IMR-90 (cell line): ENCODE data around the gene RAP2A. TPM values are rescaled to one million over a fixed set of nuclear protein-coding genes. Genes with fewer than 3 reads are reported as not detected.
A peak's percentile ranks its signal among the peaks of the same experiment; 100 is the strongest.

ENCODE experiments used
- ATAC-seq: fragments of 200-7000 bp; cut with Tn5 transposase; 2 replicates; pipeline ENCODE4 v1.9.1; 2020; ENCODE audit warnings: low read depth, mild to moderate bottlenecking, moderate library complexity
- BruUV-seq: library from RNA; stranded (reverse); fragments of 400-500 nt; replicated peaks from 2 replicates; lab custom pipeline; 2021; lab: Mats Ljungman, UMichigan
- CTCF ChIA-PET: fragments of 300-600 bp; formaldehyde crosslinking; extraction: SDS; loops from one replicate; lab custom pipeline; 2021; ENCODE audit warnings: antibody characterized with exemption; lab: Yijun Ruan, JAX
- POLR2A ChIA-PET: fragments of 300-600 bp; sonication (Branson Sonifier 250); formaldehyde crosslinking; loops from one replicate; lab custom pipeline; 2022; ENCODE audit warnings: antibody characterized with exemption; ENCODE audit not compliant: unreplicated experiment; lab: Charles Lee
- DNase-seq: peaks from one replicate; pipeline ENCODE4 v3.0.0; 2013
- H2AFZ ChIP-seq: replicated peaks from 2 replicates; pipeline ENCODE3; 2013; ENCODE audit warnings: low read length, mild to moderate bottlenecking; ENCODE audit not compliant: poor library complexity
- H2AK5ac ChIP-seq: 2 replicates; pipeline ENCODE4 v1.6.1; 2013; ENCODE audit warnings: low read depth, low read length, inconsistent platforms
- H2AK9ac ChIP-seq: replicated peaks from 2 replicates; pipeline ENCODE3; 2013; ENCODE audit warnings: mild to moderate bottlenecking, low read depth, low read length, moderate library complexity; ENCODE audit not compliant: poor library complexity
- H2BK120ac ChIP-seq: 2 replicates; pipeline ENCODE4 v1.6.1; 2013; ENCODE audit warnings: low read depth, low read length, inconsistent platforms
- H2BK15ac ChIP-seq: 3 replicates; pipeline ENCODE4 v1.6.1; 2013; ENCODE audit warnings: low read depth, low read length, inconsistent platforms
- H2BK20ac ChIP-seq: 2 replicates; pipeline ENCODE4 v1.6.1; 2013; ENCODE audit warnings: low read depth, mild to moderate bottlenecking, inconsistent platforms, low read length, moderate library complexity
- H2BK5ac ChIP-seq: 2 replicates; pipeline ENCODE4 v1.6.1; 2013; ENCODE audit warnings: mild to moderate bottlenecking, low read depth, low read length, inconsistent platforms; ENCODE audit not compliant: poor library complexity, severe bottlenecking
- H3K14ac ChIP-seq: replicated peaks from 2 replicates; pipeline ENCODE4 v1.6.1; 2013; ENCODE audit warnings: low read depth, low read length, inconsistent platforms
- H3K18ac ChIP-seq: 2 replicates; pipeline ENCODE4 v1.6.1; 2013; ENCODE audit warnings: low read depth, low read length, control low read depth
- H3K23ac ChIP-seq: 2 replicates; pipeline ENCODE4 v1.6.1; 2013; ENCODE audit warnings: low read depth, low read length, inconsistent platforms
- H3K27ac ChIP-seq: 2 replicates; pipeline ENCODE4 v1.5.1; 2013; ENCODE audit warnings: mild to moderate bottlenecking, control low read depth, low read length; ENCODE audit not compliant: insufficient read depth
- H3K27me3 ChIP-seq: 2 replicates; pipeline ENCODE4 v1.6.1; 2013; ENCODE audit warnings: low read length; ENCODE audit not compliant: control insufficient read depth, insufficient read depth
- H3K36me3 ChIP-seq: 2 replicates; pipeline ENCODE4 v1.6.1; 2013; ENCODE audit warnings: low read length, mixed read lengths; ENCODE audit not compliant: control insufficient read depth, insufficient read depth
- H3K4ac ChIP-seq: 2 replicates; pipeline ENCODE4 v1.6.1; 2013; ENCODE audit warnings: low read depth, low read length, inconsistent platforms
- H3K4me1 ChIP-seq: 2 replicates; pipeline ENCODE4 v1.6.1; 2013; ENCODE audit warnings: low read length, mixed read lengths; ENCODE audit not compliant: control insufficient read depth, insufficient read depth
- H3K4me2 ChIP-seq: 2 replicates; pipeline ENCODE4 v1.6.1; 2013; ENCODE audit warnings: low read depth, mild to moderate bottlenecking, control low read depth, low read length, moderate library complexity
- H3K4me3 ChIP-seq: 2 replicates; pipeline ENCODE4 v1.5.1; 2013; ENCODE audit warnings: low read depth, mild to moderate bottlenecking, control low read depth, low read length, moderate library complexity; ENCODE audit not compliant: insufficient read depth
- H3K56ac ChIP-seq: 2 replicates; pipeline ENCODE4 v1.6.1; 2013; ENCODE audit warnings: low read length, inconsistent platforms; ENCODE audit not compliant: insufficient read depth; ENCODE audit errors: extremely low read depth
- H3K79me1 ChIP-seq, 2 experiments: 2 replicates each; pipeline ENCODE4 v1.6.1; 2013; ENCODE audit warnings: low read length in 2 of 2, inconsistent platforms in 1 of 2, low read depth in 1 of 2
- H3K9ac ChIP-seq: 2 replicates; pipeline ENCODE4 v1.6.1; 2013; ENCODE audit warnings: low read depth, low read length, control low read depth
- H3K9me1 ChIP-seq: 2 replicates; pipeline ENCODE4 v1.6.1; 2013; ENCODE audit warnings: low read length, inconsistent platforms; ENCODE audit not compliant: insufficient read depth
- H3K9me3 ChIP-seq: 2 replicates; pipeline ENCODE4 v1.6.1; 2013; ENCODE audit warnings: low read length; ENCODE audit not compliant: control insufficient read depth, insufficient read depth
- H4K20me1 ChIP-seq: 2 replicates; pipeline ENCODE4 v1.6.1; 2013; ENCODE audit warnings: low read length, inconsistent platforms; ENCODE audit not compliant: insufficient read depth
- H4K5ac ChIP-seq: 2 replicates; pipeline ENCODE4 v1.6.1; 2013; ENCODE audit warnings: mild to moderate bottlenecking, low read depth, low read length, control low read depth
- H4K8ac ChIP-seq, 2 experiments: 2 replicates each; pipeline ENCODE4 v1.6.1; 2013; ENCODE audit warnings: low read depth in 2 of 2, low read length in 2 of 2, control low read depth in 1 of 2, inconsistent platforms in 1 of 2
- H4K91ac ChIP-seq: 2 replicates; pipeline ENCODE4 v1.6.1; 2013; ENCODE audit warnings: low read depth, low read length, inconsistent platforms; ENCODE audit not compliant: insufficient read depth
- WGBS, 2 experiments: methylation state at CpG; one replicate each; pipeline versions ENCODE4 v1.1.5 to v1.1.7; 2013; ENCODE audit warnings: missing lambda C conversion rate in 2 of 2; ENCODE audit not compliant: insufficient read length in 1 of 2; ENCODE audit errors: extremely low coverage in 2 of 2; 5-methylcytosine and 5-hydroxymethylcytosine counted together
- dilution Hi-C: fragments of 300-500 bp; cut with HindIII; formaldehyde crosslinking; loops from one replicate; pipeline ENCODE4 v1.14.3; 2018; ENCODE audit warnings: low sequenced_read_pairs; ENCODE audit not compliant: unreplicated experiment
- in situ Hi-C: fragments of 300-500 bp; cut with MboI; formaldehyde crosslinking; loops from 3 replicates; pipeline ENCODE4 v1.14.3; 2019; ENCODE audit warnings: low sequenced_read_pairs, inconsistent platforms, mixed read lengths
- intact Hi-C: fragments of 100-400 bp; cut with micrococcal nuclease; formaldehyde crosslinking; loops from 2 replicates; pipeline ENCODE4 v1.10.0; 2022
- polyA plus RNA-seq, 3 experiments: library from polyadenylated mRNA; depleted of rRNA; stranded (reverse); fragments of >200 nt; gene quantifications; 2 replicates each; pipeline ENCODE4 v1.2.3, GENCODE V29; 2012; ENCODE audit warnings: low replicate concordance in 1 of 3
- total RNA-seq: library from RNA; depleted of rRNA; stranded (reverse); fragments of >200 nt; gene quantifications from 2 replicates; pipeline ENCODE4 v1.2.3, GENCODE V29; 2012
- TF ChIP-seq, protein P1 (sequence below): fragments of 150-350 bp; IDR thresholded peaks from 2 replicates; pipeline ENCODE4 v1.6.1; 2017; ENCODE audit warnings: mild to moderate bottlenecking, antibody characterized with exemption, low read length, low read depth

The RAP2A gene
- total and polyA plus RNA-seq, 2 of the 4 experiments (the other 2 are of a cell fraction): 6.4 to 21.0 TPM

GRCh38 chr13:97384371-97384770 is 49.6 kb upstream of the RAP2A start:
- no peak overlapping the region for H3K18ac ChIP-seq
- H4K20me1 ChIP-seq: no peaks in the 10 kb centered on the region
- no peaks in the 10 kb centered on the region for H3K9me3 ChIP-seq
- dilution Hi-C loops (no loop called here), intact Hi-C loops (no loop called here), in situ Hi-C loops (no loop called here)
- H3K14ac ChIP-seq: no peak overlapping the region; the same call in 1 of the 2 replicates
- ATAC-seq (no peak), DNase-seq (no peak)
- no peak overlapping the region for H2AK9ac ChIP-seq
- H2AFZ ChIP-seq: no peak overlapping the region
- H4K91ac ChIP-seq: no peak overlapping the region
- H3K9me1 ChIP-seq: peaks cover 10% of the 10 kb centered on the region
- no peak overlapping the region for H2BK15ac ChIP-seq
- H3K36me3 ChIP-seq: peaks cover 27% of the 10 kb centered on the region
- H3K27ac ChIP-seq: no peak overlapping the region
- 0 out of 4 replicates have a peak overlapping the region, but pooled peaks of 1 of the 2 experiments have one; percentile 5 for H4K8ac ChIP-seq
- TF ChIP-seq, protein P1, sequence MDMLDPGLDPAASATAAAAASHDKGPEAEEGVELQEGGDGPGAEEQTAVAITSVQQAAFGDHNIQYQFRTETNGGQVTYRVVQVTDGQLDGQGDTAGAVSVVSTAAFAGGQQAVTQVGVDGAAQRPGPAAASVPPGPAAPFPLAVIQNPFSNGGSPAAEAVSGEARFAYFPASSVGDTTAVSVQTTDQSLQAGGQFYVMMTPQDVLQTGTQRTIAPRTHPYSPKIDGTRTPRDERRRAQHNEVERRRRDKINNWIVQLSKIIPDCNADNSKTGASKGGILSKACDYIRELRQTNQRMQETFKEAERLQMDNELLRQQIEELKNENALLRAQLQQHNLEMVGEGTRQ: no peak
- H3K79me1 ChIP-seq: peaks cover 29 to 51% of the 10 kb centered on the region in 2 experiments
- H2BK20ac ChIP-seq: no peak overlapping the region
- no CpG with 5 or more reads among the region's 2 CpGs for WGBS, 2 experiments
- peaks cover 3% of the 10 kb centered on the region; the same call in 1 of the 2 replicates for H3K4me1 ChIP-seq
- no peak overlapping the region for H3K23ac ChIP-seq
- no peak overlapping the region for H4K5ac ChIP-seq
- H2AK5ac ChIP-seq: no peak overlapping the region
- no peaks in the 10 kb centered on the region for H3K27me3 ChIP-seq
- H2BK5ac ChIP-seq: no peak overlapping the region
- H3K4me3 ChIP-seq: no peak overlapping the region
- no peak overlapping the region for H3K56ac ChIP-seq
- H3K4ac ChIP-seq: no peak overlapping the region
- no peak overlapping the region for H2BK120ac ChIP-seq
- POLR2A ChIA-PET: no interaction called here
- H3K4me2 ChIP-seq: no peak overlapping the region
- no peak overlapping the region for H3K9ac ChIP-seq
- BruUV-seq: no TSS peak
- CTCF ChIA-PET: no interaction called here
